GM19193 (cell line): Measurements from ENCODE around the gene CROCC.

Source experiments
- POLR2A ChIP-seq: IDR thresholded peaks from 4 replicates; pipeline ENCODE4 v1.6.1; 2011; ENCODE audit not compliant: insufficient read depth, insufficient read length; ENCODE audit errors: extremely low read depth

Gene CROCC, protein sequence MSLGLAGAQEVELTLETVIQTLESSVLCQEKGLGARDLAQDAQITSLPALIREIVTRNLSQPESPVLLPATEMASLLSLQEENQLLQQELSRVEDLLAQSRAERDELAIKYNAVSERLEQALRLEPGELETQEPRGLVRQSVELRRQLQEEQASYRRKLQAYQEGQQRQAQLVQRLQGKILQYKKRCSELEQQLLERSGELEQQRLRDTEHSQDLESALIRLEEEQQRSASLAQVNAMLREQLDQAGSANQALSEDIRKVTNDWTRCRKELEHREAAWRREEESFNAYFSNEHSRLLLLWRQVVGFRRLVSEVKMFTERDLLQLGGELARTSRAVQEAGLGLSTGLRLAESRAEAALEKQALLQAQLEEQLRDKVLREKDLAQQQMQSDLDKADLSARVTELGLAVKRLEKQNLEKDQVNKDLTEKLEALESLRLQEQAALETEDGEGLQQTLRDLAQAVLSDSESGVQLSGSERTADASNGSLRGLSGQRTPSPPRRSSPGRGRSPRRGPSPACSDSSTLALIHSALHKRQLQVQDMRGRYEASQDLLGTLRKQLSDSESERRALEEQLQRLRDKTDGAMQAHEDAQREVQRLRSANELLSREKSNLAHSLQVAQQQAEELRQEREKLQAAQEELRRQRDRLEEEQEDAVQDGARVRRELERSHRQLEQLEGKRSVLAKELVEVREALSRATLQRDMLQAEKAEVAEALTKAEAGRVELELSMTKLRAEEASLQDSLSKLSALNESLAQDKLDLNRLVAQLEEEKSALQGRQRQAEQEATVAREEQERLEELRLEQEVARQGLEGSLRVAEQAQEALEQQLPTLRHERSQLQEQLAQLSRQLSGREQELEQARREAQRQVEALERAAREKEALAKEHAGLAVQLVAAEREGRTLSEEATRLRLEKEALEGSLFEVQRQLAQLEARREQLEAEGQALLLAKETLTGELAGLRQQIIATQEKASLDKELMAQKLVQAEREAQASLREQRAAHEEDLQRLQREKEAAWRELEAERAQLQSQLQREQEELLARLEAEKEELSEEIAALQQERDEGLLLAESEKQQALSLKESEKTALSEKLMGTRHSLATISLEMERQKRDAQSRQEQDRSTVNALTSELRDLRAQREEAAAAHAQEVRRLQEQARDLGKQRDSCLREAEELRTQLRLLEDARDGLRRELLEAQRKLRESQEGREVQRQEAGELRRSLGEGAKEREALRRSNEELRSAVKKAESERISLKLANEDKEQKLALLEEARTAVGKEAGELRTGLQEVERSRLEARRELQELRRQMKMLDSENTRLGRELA (N-terminal part only)

DNA sequence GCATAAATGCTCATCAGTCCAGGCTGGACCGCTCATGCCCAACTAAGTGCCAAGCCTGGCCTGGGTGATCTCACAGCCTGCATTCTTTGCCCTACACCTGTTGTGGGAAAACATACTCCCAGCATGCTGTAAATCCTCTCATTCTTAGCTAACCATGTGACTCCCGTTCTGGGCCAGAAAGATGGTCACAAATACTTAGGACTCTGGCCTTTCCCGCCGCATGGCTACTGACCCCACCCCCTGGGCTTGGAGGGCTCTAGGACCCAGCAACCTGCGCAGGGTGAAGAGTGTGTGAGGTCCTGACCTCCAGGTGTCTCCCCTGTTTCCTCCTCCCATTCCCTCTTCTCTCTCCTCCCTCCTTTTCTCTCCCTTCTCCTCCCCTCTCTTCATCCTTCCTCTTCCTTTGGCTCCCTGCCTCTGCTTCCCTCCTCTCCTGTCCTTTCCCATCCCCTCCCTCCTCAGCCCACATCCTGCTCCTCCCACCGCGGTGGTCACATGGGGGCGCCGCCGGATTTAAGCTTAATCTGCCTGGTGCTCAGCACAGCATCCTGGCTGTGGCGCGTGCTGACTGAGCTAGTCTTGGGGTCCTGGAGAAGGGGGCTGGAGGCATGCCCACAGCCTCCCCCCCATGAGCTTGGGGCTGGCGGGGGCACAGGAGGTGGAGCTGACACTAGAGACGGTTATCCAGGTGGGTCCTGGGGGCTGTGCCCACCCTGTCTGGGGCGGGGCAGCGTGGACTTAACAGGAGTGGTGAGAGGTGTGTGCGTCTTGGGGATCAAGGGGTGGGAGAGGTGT is at the start of gene CROCC:
TSS of gene CROCC (plus strand) at position 541 of the 795 bp plus-strand sequence. CDS start at position 629, 88 bp downstream.
- no peak for TF ChIP-seq POLR2A

DNA sequence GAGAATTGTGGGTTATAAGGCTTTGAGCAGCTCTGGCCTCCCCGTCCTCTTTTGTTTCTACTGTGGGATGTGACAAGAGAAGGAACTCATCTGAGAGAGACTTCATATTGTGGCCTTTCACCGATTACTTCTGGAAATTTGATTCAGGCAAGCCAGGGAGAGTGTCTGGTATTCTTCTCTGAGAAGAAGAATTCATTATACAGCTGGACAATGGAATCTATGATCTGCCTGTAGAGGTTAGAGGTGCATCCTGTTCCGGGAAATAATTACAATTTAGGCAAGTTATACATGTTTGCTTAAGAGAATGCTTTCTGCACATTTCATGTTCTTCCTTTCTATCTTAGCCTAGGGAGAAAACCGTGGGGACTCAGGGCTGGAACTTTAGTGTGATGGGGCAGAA is 38.7 kb upstream of the CROCC start:
- TF ChIP-seq POLR2A, result no peak

DNA sequence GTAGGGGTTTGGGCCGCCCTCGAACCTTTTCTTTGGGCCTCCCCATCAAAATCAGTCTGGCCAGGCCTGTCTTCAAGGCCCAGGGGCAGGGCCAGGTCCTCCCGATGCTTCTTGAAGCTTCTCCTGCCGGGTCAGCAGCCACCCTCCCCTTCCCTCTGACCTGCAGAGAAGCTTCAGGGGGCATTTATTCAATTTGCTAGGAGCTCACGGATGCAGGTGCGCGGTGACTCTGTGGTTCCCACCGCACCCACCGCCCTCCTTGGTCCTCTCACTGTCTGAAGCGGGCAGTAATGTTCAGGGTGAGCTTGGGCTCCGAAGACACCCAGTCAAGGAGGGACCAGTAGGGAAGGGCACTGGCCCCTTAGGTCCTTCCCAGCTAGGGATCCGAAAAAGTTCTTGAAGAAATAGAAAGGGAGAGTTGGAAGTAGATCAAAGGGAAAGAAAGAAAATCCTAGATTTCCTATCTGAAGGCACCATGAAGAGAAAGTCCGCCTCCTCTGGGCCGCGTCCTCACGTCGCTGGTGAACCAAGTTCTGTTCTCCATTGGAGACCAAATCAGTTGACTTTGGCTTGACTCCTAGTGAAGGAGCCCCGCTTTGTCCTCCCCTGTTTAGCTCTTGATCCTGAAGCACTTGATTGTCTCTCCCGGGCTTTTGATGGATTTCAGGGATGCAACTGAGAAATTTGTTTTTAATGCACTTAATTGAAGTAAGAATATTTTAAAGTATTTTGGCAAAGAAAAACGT is 34.7 kb upstream of the CROCC start:
- TF ChIP-seq POLR2A, result no peak

DNA sequence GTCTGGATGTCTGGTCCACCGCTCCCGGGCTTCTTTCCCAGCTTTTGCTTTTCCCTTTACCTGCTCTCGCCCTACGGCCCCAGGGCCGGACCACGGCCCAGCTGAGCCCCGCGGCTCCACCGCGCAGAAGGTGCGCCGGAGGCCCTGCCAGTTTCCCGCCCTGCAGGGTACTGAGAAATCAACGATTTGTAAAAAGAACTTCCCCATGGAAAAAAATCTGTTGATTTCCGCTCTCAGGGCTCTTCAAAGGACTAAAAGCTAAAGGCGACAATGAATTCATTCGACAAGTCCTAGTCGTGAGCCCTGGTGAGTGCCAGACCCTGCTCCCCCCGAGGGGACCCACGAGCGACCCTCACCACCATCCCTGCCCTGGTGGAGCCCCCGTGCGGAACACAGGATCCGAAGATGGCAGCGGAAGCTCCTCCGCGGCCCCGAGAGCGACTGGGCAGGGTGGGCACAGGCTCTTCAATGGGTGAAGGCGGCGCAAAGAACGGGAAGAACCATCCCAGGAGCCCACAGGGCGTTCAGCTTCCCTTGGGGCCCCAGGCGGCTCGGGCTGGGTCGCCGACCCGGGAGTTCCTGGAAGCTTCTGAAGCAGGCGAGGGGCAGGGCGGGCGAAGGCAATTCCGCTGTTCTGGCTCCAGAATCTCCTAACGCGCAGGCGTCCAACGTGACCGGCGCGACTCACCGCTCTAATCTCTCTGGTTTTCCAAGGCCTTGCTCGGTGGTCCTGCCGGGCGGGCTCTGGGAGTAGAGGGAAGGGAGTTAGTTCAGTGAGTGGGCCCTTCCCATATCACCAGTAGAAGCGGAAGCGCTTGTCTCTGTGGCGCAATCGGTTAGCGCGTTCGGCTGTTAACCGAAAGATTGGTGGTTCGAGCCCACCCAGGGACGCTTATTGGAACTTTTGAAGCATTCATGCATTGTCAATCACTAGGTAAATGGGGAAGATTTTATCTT is 32.6 kb upstream of the CROCC start:
- TF ChIP-seq POLR2A, result no peak

DNA sequence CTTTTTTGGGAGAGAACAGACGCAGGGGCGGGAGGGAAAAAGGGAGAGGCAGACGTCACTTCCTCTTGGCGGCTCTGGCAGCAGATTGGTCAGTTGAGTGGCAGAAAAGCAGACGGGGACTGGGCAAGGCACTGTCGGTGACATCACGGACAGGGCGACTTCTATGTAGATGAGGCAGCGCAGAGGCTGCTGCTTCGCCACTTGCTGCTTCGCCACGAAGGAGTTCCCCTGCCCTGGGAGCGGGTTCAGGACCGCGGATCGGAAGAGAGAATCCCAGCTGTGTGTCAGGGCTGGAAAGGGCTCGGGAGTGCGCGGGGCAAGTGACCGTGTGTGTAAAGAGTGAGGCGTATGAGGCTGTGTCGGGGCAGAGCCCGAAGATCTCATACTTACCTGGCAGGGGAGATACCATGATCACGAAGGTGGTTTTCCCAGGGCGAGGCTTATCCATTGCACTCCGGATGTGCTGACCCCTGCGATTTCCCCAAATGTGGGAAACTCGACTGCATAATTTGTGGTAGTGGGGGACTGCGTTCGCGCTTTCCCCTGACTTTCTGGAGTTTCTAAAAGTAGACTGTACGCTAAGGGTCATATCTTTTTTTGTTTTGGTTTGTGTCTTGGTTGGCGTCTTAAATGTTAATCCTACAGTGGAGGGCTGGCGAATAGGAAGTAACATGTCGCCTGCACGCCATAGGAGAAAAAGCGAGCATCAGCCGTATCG is 26.0 kb upstream of the CROCC start, which contains the start of gene RNU1-2:
TSS of gene RNU1-2 (plus strand) at position 383 of the 718 bp plus-strand sequence.
- TF ChIP-seq POLR2A, result peak; percentile 92

DNA sequence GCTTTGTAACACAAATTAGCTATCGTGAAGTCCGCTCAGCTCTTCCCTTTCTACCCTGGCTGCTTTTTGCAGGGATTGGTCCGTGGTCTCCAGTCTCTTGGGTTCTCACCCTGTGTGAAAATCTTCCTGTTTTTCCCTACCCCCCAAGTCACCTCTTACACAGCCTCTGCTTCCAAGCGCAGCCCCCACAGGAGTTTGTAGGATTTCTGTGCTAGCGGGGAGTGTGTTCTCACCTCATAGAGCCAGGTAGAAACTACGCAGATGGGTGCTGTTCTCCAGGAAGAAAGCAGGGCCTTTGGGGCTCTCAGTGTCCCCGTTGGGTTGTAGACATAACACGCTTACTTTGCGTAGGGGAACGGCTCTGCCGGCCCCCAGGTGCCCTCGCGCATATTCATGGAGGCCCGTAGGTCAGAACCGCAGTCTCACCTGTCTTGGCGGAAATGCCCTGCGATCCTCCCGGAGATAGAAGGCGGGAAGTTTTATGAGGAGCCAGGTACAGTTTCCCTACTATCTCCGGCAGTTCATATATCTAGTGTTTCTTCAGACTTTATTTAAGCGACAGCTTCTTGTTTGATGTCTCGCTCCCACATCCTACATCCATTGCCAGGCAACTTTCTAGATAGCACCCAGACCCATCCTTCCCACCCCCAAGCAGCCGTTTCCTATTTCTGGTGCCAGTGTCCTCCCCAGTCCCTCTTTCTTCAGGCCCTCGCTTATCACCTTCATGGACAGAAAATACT is 25.2 kb upstream of the CROCC start:
- TF ChIP-seq POLR2A, result peak; percentile 81

DNA sequence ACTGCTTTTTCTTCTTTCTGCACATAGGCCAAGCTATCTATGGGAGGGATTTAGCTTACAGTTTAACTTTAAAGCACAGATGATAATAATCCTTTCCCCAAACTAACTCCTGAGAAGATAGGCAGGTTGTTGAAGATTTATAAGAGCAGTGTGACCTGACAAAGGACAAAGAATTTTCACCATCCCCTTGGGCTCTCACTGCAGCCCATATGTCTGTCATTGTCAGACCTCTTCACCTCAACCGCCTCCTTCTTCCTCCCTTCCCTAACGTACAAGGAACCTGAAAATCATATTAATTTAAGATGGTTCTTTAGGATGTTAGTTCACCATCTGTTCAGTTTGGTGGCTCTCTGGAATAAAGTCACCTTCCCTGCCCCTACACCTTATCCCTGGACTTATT is 21.0 kb upstream of the CROCC start:
- no peak for TF ChIP-seq POLR2A

DNA sequence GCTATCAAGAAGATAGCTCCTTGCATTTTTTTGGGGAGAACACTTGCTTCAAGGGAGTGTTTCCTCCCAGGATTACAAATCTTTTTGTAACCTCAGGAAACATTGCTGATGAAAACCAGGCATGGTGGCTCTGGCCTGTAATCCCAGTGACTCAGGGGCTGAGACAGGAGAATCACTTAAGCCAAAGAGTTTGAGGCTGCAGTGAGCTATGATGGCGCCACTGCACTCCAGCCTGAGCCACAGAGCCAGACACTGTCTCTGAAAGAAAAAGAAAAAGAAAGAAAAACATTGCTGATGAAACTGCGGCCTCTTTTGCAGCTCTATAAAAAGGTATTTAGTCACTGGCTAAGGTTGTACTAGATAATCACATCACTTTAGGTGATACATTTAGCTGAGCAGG is 18.7 kb upstream of the CROCC start:
- no peak for TF ChIP-seq POLR2A

DNA sequence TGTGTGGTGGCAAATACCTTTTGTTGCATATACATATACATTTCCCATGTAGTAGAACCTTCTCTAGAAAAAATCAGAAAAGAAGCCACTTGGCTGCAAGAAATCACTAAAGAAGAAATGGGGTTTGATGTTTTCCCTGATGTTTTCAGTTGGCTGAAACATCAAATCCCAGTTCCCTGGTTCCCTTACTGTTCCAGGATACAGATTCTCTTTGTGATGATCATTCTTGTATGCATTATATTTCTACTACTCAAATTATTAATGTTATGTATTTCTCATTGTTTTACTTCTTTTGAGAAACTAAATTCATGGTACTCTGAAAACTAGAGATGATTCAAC is 18.3 kb upstream of the CROCC start:
- no peak for TF ChIP-seq POLR2A

DNA sequence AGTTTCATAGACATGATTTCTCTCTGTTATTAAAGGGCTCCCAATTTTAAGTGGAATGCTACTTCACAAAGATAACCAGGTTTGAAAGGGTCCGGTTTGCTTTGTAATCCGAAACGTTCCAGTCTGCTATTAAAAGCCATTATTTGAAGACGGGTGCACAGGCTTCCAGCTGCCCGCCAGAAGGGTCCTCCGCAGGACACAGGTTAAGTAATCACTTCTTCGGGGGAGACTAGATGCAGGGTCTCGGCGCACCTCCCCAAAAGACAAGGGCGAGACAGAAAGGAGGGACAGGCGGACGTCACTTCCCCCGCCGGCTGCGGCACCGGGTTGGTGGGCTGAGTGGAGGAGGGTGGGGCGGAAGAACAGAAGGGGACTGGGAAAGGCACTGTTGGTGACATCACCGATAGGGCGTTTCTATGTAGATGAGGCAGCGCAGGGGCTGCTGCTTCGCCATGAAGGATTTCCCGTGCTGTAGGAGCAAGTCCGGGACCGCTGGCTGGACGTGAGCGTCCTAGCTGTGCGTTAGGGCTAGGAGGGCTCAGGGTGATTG is 17.1 kb upstream of the CROCC start:
- TF ChIP-seq POLR2A, result no peak
